ENCODE data around the gene PARD6G.

PARD6G gene

GRCh38 chr18:80126797-80127196 lies 120.5 kb downstream of the PARD6G start:
- H3K27ac ChIP-seq = no peak overlapping the region
- no peak overlapping the region for H3K9ac ChIP-seq
- peaks cover 48% of the 10 kb centered on the region for H3K79me2 ChIP-seq
- no peaks in the 10 kb centered on the region for H3K36me3 ChIP-seq (ENCODE audit: control insufficient read depth, insufficient read depth, low read length)
- H3K4me2 ChIP-seq (ENCODE audit: low read length) = no peak overlapping the region
- no peak overlapping the region for H2AFZ ChIP-seq
- H3K4me3 ChIP-seq (ENCODE audit: low read depth, low read length) = no peak overlapping the region
- TF ChIP-seq CTCF (IDR thresholded peaks at IDR 0.05) = no peak
- H3K9me3 ChIP-seq (ENCODE audit: control insufficient read depth, low read length) = no peaks in the 10 kb centered on the region
- no peaks in the 10 kb centered on the region for H3K27me3 ChIP-seq (ENCODE audit: control insufficient read depth, insufficient read depth, low read length)
- no peaks in the 10 kb centered on the region for H3K4me1 ChIP-seq

DNA sequence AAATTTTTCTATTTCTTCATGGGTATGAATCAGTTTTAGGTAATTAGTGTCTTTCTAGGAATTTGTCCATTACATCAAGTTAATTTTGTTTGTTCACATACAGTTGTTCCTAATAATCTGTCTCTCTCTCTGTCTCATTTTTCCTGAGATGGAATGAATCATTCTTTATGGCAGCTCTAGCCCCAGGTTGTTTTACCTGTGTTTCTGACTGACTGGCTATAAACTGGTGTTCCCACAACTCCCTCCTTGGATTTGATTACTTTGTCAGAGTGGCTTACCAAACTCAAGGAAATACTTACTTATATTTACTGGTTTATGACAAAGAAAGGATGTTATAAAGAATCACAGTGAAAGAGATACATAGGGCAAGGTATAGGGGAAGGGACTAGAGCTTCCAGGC lies 123.2 kb downstream of the PARD6G start:
- Histone ChIP-seq H3K9ac (no peak overlapping the region), H3K4me2 (ENCODE audit: low read length) (no peak overlapping the region), H3K4me3 (ENCODE audit: low read depth, low read length) (no peak overlapping the region), H3K9me3 (ENCODE audit: control insufficient read depth, low read length) (no peaks in the 10 kb centered on the region), H3K79me2 (peaks cover 62% of the 10 kb centered on the region), H3K27me3 (ENCODE audit: control insufficient read depth, insufficient read depth, low read length) (no peaks in the 10 kb centered on the region), H3K27ac (no peak overlapping the region), H3K36me3 (ENCODE audit: control insufficient read depth, insufficient read depth, low read length) (no peaks in the 10 kb centered on the region), H2AFZ (no peak overlapping the region), H3K4me1 (no peaks in the 10 kb centered on the region)
- TF ChIP-seq CTCF (IDR thresholded peaks at IDR 0.05) = no peak

GRCh38 chr18:80120932-80121331 lies 126.4 kb downstream of the PARD6G start:
- Histone ChIP-seq H3K4me2 (ENCODE audit: low read length) (no peak overlapping the region), H3K27ac (no peak overlapping the region), H3K79me2 (peaks cover 58% of the 10 kb centered on the region), H3K9ac (no peak overlapping the region), H3K4me3 (ENCODE audit: low read depth, low read length) (no peak overlapping the region), H3K27me3 (ENCODE audit: control insufficient read depth, insufficient read depth, low read length) (no peaks in the 10 kb centered on the region), H3K4me1 (no peaks in the 10 kb centered on the region), H3K36me3 (ENCODE audit: control insufficient read depth, insufficient read depth, low read length) (no peaks in the 10 kb centered on the region), H2AFZ (no peak overlapping the region), H3K9me3 (ENCODE audit: control insufficient read depth, low read length) (no peaks in the 10 kb centered on the region)
- no peak for TF ChIP-seq CTCF (IDR thresholded peaks at IDR 0.05)

- no peak overlapping the region for H2AFZ ChIP-seq
- no peaks in the 10 kb centered on the region for H3K36me3 ChIP-seq (ENCODE audit: control insufficient read depth, insufficient read depth, low read length)
- no peak overlapping the region for H3K4me3 ChIP-seq (ENCODE audit: low read depth, low read length)
- H3K4me2 ChIP-seq (ENCODE audit: low read length) = no peak overlapping the region
- H3K27ac ChIP-seq = no peak overlapping the region
- no peaks in the 10 kb centered on the region for H3K9me3 ChIP-seq (ENCODE audit: control insufficient read depth, low read length)
- H3K9ac ChIP-seq = no peak overlapping the region
- peaks cover 57% of the 10 kb centered on the region for H3K79me2 ChIP-seq
- no peaks in the 10 kb centered on the region for H3K27me3 ChIP-seq (ENCODE audit: control insufficient read depth, insufficient read depth, low read length)
- no peaks in the 10 kb centered on the region for H3K4me1 ChIP-seq
- TF ChIP-seq CTCF (IDR thresholded peaks at IDR 0.05) = no peak
Measured at GRCh38 chr18:80119111-80119510, 128.2 kb downstream of the PARD6G start.

GRCh38 chr18:80115035-80115434 lies 132.3 kb downstream of the PARD6G start:
- no peak overlapping the region for H3K4me2 ChIP-seq (ENCODE audit: low read length)
- peaks cover 8% of the 10 kb centered on the region for H3K4me1 ChIP-seq
- no peaks in the 10 kb centered on the region for H3K36me3 ChIP-seq (ENCODE audit: control insufficient read depth, insufficient read depth, low read length)
- no peak overlapping the region for H3K9ac ChIP-seq
- H3K79me2 ChIP-seq = peaks cover 26% of the 10 kb centered on the region
- no peaks in the 10 kb centered on the region for H3K9me3 ChIP-seq (ENCODE audit: control insufficient read depth, low read length)
- no peak overlapping the region for H2AFZ ChIP-seq
- H3K4me3 ChIP-seq (ENCODE audit: low read depth, low read length) = no peak overlapping the region
- TF ChIP-seq CTCF (IDR thresholded peaks at IDR 0.05) = no peak
- H3K27ac ChIP-seq = no peak overlapping the region
- H3K27me3 ChIP-seq (ENCODE audit: control insufficient read depth, insufficient read depth, low read length) = no peaks in the 10 kb centered on the region

Data from parathyroid adenoma (tissue), 2 donors.